Peyer's patch (tissue), 4 donors: ENCODE data around the gene HHATL.

Experiments used
- POLR2A ChIP-seq, 2 donors: fragments of 450-650 bp; IDR thresholded peaks; one replicate each; pipeline ENCODE4 v1.5.1; 2017; ENCODE audit warnings: antibody characterized with exemption in 2 of 2, mild to moderate bottlenecking in 2 of 2, moderate library complexity in 2 of 2
- TF ChIP-seq, protein P1 (sequence below), 6 experiments: fragments of 450-650 bp in 4 of 6; fragments of 200-600 bp in 2 of 6; sonication (generic) in 1 of 6; IDR thresholded peaks; one replicate each; pipeline ENCODE4 v1.5.1; 2017 to 2019; ENCODE audit warnings: antibody characterized with exemption in 6 of 6, mild to moderate bottlenecking in 3 of 6, moderate library complexity in 1 of 6

- TF ChIP-seq, protein P1, sequence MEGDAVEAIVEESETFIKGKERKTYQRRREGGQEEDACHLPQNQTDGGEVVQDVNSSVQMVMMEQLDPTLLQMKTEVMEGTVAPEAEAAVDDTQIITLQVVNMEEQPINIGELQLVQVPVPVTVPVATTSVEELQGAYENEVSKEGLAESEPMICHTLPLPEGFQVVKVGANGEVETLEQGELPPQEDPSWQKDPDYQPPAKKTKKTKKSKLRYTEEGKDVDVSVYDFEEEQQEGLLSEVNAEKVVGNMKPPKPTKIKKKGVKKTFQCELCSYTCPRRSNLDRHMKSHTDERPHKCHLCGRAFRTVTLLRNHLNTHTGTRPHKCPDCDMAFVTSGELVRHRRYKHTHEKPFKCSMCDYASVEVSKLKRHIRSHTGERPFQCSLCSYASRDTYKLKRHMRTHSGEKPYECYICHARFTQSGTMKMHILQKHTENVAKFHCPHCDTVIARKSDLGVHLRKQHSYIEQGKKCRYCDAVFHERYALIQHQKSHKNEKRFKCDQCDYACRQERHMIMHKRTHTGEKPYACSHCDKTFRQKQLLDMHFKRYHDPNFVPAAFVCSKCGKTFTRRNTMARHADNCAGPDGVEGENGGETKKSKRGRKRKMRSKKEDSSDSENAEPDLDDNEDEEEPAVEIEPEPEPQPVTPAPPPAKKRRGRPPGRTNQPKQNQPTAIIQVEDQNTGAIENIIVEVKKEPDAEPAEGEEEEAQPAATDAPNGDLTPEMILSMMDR (IDR thresholded peaks at IDR 0.05) = no peak
- TF ChIP-seq POLR2A (IDR thresholded peaks at IDR 0.05) = no peak
Observed at GRCh38 chr3:42705962-42706585, 3.5 kb upstream of the HHATL start.
